MCF 10A (cell line): ENCODE results near the gene PHLPP1. TPM values are rescaled to one million over a fixed set of nuclear protein-coding genes. Genes with fewer than 3 reads are reported as not detected.

Experiments
- BruUV-seq: library from RNA; stranded (reverse); fragments of 400-500 nt; replicated peaks from 2 replicates; lab custom pipeline; 2021; lab: Mats Ljungman, UMichigan
- CTCF ChIA-PET: fragments of 300-600 bp; sonication (Branson Sonifier 250); formaldehyde crosslinking; extraction: SDS; loops from one replicate; lab custom pipeline; 2021; ENCODE audit warnings: antibody characterized with exemption, inconsistent platforms; lab: Yijun Ruan, JAX
- POLR2A ChIA-PET: fragments of 300-600, 350-650 bp; sonication (Branson Sonifier 250); formaldehyde crosslinking; extraction: SDS; loops from one replicate; lab custom pipeline; 2020; ENCODE audit warnings: antibody characterized with exemption, inconsistent platforms; lab: Yijun Ruan, JAX
- DNase-seq: peaks from one replicate; pipeline ENCODE4 v3.0.0-alpha.2; 2018; ENCODE audit not compliant: unreplicated experiment
- H3K27ac Mint-ChIP-seq: one replicate; pipeline ENCODE4 v1.8.0; 2022; ENCODE audit warnings: mild to moderate bottlenecking, low read depth, mixed read lengths; ENCODE audit not compliant: unreplicated experiment
- H3K27me3 Mint-ChIP-seq: one replicate; pipeline ENCODE4 v1.8.0; 2022; ENCODE audit warnings: mixed read lengths; ENCODE audit not compliant: insufficient read depth, unreplicated experiment
- H3K36me3 Mint-ChIP-seq: one replicate; pipeline ENCODE4 v1.8.0; 2022; ENCODE audit warnings: mild to moderate bottlenecking, moderate library complexity, mixed read lengths; ENCODE audit not compliant: insufficient read depth, unreplicated experiment
- H3K4me1 Mint-ChIP-seq: one replicate; pipeline ENCODE4 v1.8.0; 2022; ENCODE audit warnings: mixed read lengths; ENCODE audit not compliant: insufficient read depth, unreplicated experiment
- H3K4me3 Mint-ChIP-seq: one replicate; pipeline ENCODE4 v1.8.0; 2022; ENCODE audit warnings: mild to moderate bottlenecking, moderate library complexity, mixed read lengths; ENCODE audit not compliant: unreplicated experiment
- H3K9me3 Mint-ChIP-seq: one replicate; pipeline ENCODE4 v1.8.0; 2022; ENCODE audit warnings: mixed read lengths; ENCODE audit not compliant: unreplicated experiment
- CTCF ChIP-seq: fragments of 200-600 bp; IDR thresholded peaks from one replicate; pipeline ENCODE4 v1.8.0; 2022; ENCODE audit warnings: antibody characterized with exemption, mild to moderate bottlenecking; ENCODE audit not compliant: unreplicated experiment
- intact Hi-C: fragments of 100-400 bp; cut with micrococcal nuclease; formaldehyde crosslinking; loops from 2 replicates; pipeline ENCODE4 v1.14.1; 2022
- total RNA-seq: library from RNA; stranded (reverse); gene quantifications from 2 replicates; pipeline ENCODE4 v1.2.3, GENCODE V29; 2022

Gene PHLPP1
- total RNA-seq, 1 experiment from 2014 or later, result 13.1 TPM

GRCh38 chr18:62715759-62716615 lies 646 bp downstream of the PHLPP1 start:
- Mint-ChIP-seq H3K27ac (peak overlapping the region; percentile 98), H3K9me3 (no peaks in the 10 kb centered on the region), H3K4me3 (peak overlapping the region; percentile 76), H3K36me3 (no peaks in the 10 kb centered on the region), H3K27me3 (no peaks in the 10 kb centered on the region), H3K4me1 (peaks cover 26% of the 10 kb centered on the region)
- BruUV-seq, result no TSS peak
- CTCF ChIA-PET, result interaction anchor here (0.6 to 4.4 kb wide), 11 partner anchors 36 to 291 kb away, joined by 3 to 31 read pairs (median 5); no protein-coding TSS in a partner anchor
- peak; percentile 53 for DNase-seq
- POLR2A ChIA-PET, result interaction anchor here (0.8 to 10.0 kb wide), 24 partner anchors 10 to 723 kb away, joined by 3 to 316 read pairs (median 6); partner anchors contain the start of genes PIGN, RELCH, VPS4B and ZCCHC2
- intact Hi-C loops, result loop anchor here (1.0 to 5.0 kb wide), 5 partner anchors 43 to 721 kb away; no protein-coding TSS in a partner anchor
- no peak for TF ChIP-seq CTCF

GRCh38 chr18:62716619-62717168 lies 1.4 kb downstream of the PHLPP1 start:
- no peaks in the 10 kb centered on the region for H3K27me3 Mint-ChIP-seq
- H3K4me1 Mint-ChIP-seq, result peaks cover 33% of the 10 kb centered on the region
- H3K27ac Mint-ChIP-seq, result peak overlapping the region; percentile 25
- CTCF ChIA-PET, result interaction anchor here (0.6 to 4.4 kb wide), 14 partner anchors 30 to 295 kb away, joined by 3 to 31 read pairs (median 4); no protein-coding TSS in a partner anchor
- no peaks in the 10 kb centered on the region for H3K36me3 Mint-ChIP-seq
- H3K4me3 Mint-ChIP-seq, result peak overlapping the region; percentile 76
- intact Hi-C loops, result loop anchor here (1.0 to 5.0 kb wide), 5 partner anchors 42 to 721 kb away; no protein-coding TSS in a partner anchor
- BruUV-seq, result no TSS peak
- TF ChIP-seq CTCF, result peak; percentile 21
- POLR2A ChIA-PET, result interaction anchor here (0.8 to 10.0 kb wide), 22 partner anchors 9 to 1062 kb away, joined by 3 to 316 read pairs (median 6); partner anchors contain the start of genes VPS4B and ZCCHC2
- H3K9me3 Mint-ChIP-seq, result no peaks in the 10 kb centered on the region
- DNase-seq, result peak; percentile 43

GRCh38 chr18:62717169-62717924 lies 2.0 kb downstream of the PHLPP1 start:
- intact Hi-C loops, result loop anchor here (1.0 to 5.0 kb wide), 5 partner anchors 41 to 720 kb away; no protein-coding TSS in a partner anchor
- no TSS peak for BruUV-seq
- peak overlapping the region; percentile 25 for H3K27ac Mint-ChIP-seq
- ChIA-PET CTCF (interaction anchor here (0.6 to 4.4 kb wide), 15 partner anchors 30 to 720 kb away, joined by 3 to 31 read pairs (median 4); no protein-coding TSS in a partner anchor), POLR2A (interaction anchor here (0.5 to 10.0 kb wide), 28 partner anchors 9 to 1061 kb away, joined by 3 to 316 read pairs (median 5); partner anchors contain the start of gene ZCCHC2)
- TF ChIP-seq CTCF, result no peak
- H3K4me3 Mint-ChIP-seq, result peak overlapping the region; percentile 76
- no peaks in the 10 kb centered on the region for H3K27me3 Mint-ChIP-seq
- H3K4me1 Mint-ChIP-seq, result peaks cover 33% of the 10 kb centered on the region
- DNase-seq, result peak; percentile 84
- no peaks in the 10 kb centered on the region for H3K9me3 Mint-ChIP-seq
- no peaks in the 10 kb centered on the region for H3K36me3 Mint-ChIP-seq
